HG03354 (cell line): ENCODE data around the gene OR1K1.
"Not testable (repeated sequence)": the region's sequence is repeated elsewhere in the genome, so short reads cannot be mapped to it uniquely, and the experiment has no call there.

Experiments used
- ATAC-seq: cut with Tn5 transposase; IDR thresholded peaks from one replicate; pipeline ENCODE4 v1.9.1; 2021; ENCODE audit warnings: mild to moderate bottlenecking; ENCODE audit not compliant: unreplicated experiment, poor library complexity, severe bottlenecking

The OR1K1 gene

DNA sequence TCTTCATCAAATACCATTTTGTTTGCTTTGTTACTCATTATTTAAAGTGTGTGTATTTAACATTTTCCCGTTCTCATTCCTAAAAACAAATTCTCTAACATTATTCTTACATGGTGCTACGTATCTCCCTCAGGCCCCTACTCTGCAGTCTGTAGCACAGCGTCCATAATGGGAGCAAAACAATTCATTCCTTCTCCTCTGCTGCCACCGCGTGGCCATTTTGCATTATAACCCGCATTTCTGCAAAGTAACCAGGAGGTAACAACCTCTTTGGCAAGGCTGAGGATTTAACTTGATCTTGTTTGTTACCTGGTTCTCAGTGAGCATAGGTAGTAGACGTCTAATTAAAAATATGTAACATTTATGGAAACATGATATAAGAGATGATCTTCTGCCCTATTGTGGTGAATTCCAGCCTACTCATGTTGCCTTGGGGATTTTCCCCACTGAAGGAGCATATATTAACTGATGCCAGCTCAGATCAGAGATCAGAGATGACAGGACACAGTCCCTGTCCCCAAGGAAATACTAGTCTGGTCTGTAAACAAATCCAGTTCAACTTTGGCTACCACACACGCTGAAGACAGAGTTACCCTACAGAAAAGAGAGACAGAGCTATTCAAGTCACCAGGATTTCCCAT lies 10.5 kb downstream of the OR1K1 start:
- peak; percentile 88 for ATAC-seq

- no peak for ATAC-seq
Measured at GRCh38 chr9:122812736-122813135, 12.8 kb downstream of the OR1K1 start.

DNA sequence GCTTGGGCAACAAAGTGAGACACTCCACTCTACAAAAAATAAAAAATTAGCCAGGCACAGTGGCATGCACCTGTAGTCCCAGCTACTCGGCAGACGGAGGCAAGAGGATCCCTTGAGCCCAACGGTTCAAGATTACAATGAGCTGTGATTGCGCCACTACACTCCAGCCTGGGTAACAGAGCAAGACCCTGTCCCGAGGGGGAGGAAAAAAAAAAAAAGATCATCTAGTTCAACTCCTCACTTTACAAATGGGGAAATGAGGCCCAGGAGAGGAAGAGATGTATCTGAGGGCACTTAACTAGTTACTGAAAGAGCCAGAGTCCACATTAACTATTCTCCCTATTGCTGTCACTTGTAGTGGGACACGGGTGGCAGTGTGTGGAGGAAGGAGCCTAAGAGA lies 14.6 kb downstream of the OR1K1 start:
- no peak for ATAC-seq

GRCh38 chr9:122815544-122815943 lies 15.6 kb downstream of the OR1K1 start:
- ATAC-seq, result no peak

GRCh38 chr9:122816163-122816867 lies 16.4 kb downstream of the OR1K1 start:
- peak; percentile 86 for ATAC-seq

DNA sequence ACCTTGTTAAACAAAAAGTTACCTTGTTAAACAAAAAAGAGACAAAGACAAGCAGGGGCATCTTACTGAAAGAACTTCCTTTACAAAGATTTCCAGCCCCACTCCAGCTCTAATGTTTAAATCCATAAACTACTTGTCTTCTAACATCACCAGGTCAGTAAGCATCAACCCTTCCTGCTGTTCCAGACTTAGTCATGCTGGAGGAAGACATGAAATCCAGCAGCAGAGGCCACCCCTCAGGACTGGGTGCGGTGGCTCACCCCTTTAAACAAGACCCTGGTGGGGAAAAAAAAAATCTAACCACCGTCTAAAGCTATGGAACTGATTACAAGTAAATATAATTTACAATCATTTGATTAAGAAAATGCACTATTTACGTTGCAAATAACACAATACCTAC lies 19.4 kb downstream of the OR1K1 start:
- no peak for ATAC-seq

GRCh38 chr9:122819791-122820489 lies 20.0 kb downstream of the OR1K1 start:
- ATAC-seq, result no peak

DNA sequence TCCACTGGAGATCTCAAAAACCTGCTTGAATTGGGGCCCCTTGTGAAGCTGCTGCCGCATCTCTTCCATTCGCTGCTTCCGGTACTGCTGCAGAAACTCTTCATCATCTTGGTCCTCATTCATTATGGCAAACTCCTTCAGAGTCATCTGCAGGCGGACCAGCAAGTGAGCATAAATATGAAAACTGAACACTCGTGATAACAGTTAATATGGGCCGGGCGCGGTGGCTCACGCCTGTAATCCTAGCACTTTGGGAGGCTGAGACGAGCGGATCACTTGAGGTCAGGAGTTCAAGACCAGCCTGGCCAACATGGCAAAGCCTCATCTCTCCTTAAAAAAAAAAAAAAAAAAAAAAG lies 20.5 kb downstream of the OR1K1 start:
- no peak for ATAC-seq

- ATAC-seq, result no peak
Measured at GRCh38 chr9:122821278-122821943, 21.5 kb downstream of the OR1K1 start.

DNA sequence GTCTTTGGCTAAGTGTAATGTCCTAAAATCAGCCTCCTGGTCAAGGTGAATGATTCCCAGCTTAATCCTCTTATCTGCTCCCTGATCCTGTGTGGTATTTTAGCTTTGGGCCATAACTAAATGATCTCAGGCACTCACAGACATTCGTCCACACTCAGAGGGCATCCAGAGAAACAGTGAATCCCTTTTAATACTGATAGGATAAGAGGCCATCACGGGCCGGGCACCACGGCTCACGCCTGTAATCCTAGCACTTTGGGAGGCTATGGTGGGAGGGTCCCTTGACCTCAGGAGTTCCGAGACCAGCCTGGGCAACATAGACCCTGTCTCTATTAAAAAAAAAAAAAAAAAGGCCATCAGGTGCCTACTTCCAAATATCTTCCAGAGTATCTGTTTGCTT lies 22.1 kb downstream of the OR1K1 start:
- ATAC-seq, result no peak

DNA sequence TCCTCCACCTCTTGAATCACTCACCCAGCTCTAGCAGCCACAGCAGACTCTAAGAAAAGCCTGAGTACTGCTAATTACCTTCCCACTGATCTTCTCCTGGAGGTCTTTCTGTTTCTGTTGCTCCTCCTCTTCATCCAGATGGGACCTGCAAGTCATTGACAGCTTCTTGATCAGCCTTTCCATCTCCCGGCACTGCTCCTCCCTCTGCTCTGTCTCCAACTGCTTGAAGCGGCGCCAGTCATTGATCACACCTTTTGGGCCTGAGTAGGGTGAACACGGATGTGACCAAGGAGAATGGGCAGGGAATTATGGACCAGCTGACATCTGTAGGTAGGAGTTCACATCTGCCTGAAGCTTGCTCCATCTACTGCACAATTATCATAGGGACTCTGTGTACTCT lies 23.0 kb downstream of the OR1K1 start:
- no peak for ATAC-seq

DNA sequence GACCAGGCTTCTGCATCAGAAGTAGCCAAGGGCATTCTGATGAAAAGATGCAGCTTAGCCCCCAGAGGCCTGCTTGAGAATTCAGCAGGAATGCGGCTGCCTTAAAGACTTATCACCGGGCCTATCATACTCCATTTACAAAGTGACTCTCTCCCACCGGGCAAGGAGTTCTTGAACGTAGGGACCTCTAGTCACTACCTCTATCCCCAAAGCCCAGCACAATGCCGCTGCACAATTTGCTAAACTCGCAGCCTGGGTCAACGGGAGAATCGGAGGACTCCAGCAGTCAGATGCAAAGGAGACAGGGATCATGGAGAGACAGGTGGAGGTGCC lies 27.8 kb downstream of the OR1K1 start:
- ATAC-seq, result peak; percentile 22

GRCh38 chr9:122828965-122829284 lies 29.0 kb downstream of the OR1K1 start:
- not testable (repeated sequence) for ATAC-seq

- no peak for ATAC-seq
Measured at GRCh38 chr9:122832194-122832593, 32.3 kb downstream of the OR1K1 start.

DNA sequence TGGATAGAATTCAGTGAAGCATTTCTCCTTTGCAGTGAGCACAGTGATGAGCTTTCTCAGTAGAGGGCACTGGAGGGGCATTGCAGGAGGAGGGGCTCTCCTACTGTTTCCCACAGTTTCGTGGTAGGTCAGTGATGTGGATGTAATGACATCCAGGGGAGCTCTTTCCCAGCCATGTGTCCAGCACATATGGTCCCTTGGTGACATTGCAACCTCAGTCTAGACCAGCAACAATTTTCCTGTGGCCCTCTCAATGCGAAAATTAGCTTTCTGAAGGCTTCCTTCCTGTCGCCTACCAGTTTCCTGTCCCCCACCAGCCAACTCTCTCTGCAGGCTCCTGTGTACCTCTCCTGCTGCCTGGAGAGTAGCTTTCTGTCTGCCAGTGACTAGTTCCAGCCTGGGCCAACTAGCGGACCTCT lies 35.4 kb downstream of the OR1K1 start:
- ATAC-seq, result no peak

- no peak for ATAC-seq
Measured at GRCh38 chr9:122837266-122837850, 37.4 kb downstream of the OR1K1 start.

DNA sequence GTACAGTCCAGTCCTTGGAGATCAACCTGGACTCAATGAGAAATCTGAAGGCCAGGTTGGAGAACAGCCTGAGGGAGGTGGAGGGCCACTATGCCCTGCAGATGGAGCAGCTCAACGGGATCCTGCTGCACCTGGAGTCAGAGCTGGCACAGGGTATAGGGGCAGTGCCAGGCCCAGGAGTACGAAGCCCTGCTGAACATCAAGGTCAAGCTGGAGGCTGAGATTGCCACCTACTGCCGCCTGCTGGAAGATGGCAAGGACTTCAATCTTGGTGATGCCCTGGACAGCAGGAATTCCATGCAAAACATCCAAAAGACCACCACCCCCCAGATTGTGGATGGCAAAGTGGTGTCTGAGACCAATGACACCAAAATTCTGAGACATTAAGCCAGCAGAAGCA lies 38.5 kb downstream of the OR1K1 start:
- not testable (repeated sequence) for ATAC-seq

DNA sequence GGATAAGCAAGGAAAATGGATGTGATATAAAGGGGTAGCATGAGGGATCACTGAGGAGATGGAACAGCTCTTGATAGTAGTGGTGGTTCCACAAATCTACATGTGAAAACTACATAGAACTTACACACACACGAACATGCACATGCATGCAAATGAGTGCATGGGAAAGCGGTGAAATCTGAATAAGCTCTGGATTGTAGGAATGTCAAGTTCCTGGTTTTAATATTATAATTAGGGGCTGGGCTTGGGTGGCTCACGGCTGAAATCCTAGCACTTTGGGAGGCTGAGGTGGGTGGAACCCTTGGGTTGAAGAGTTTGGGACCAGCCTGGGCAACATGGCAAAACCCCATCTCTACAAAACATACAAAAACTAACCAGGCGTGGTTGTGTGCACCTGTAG lies 41.6 kb downstream of the OR1K1 start:
- no peak for ATAC-seq

DNA sequence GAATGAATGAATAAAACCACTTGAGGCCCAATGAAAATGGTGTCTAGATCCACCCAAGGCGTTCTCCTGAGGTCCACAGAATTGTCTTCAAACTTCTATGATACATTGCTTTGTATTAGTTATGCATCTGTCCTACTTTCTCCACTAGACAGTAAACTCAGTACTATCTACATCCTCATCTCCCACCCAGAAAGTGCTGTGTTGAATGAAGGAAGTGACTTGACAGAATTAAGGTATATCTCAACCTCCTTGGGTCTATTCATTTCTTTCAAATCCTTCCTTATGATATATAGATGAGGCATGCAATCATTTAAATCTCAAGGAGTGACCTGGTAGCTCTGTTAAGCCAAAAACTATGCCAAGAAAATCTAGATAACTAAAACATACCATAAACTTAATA lies 44.2 kb downstream of the OR1K1 start:
- no peak for ATAC-seq

- ATAC-seq, result no peak
Measured at GRCh38 chr9:122845116-122845515, 45.2 kb downstream of the OR1K1 start.
